ENCODE measurements around the gene ABHD14A. TPM values are rescaled to one million over a fixed set of nuclear protein-coding genes. Genes with fewer than 3 reads are reported as not detected.

ABHD14A gene
- total RNA-seq, 4 donors from 2014 or later, result 1.8 to 16.6 (median 10.5) TPM

DNA sequence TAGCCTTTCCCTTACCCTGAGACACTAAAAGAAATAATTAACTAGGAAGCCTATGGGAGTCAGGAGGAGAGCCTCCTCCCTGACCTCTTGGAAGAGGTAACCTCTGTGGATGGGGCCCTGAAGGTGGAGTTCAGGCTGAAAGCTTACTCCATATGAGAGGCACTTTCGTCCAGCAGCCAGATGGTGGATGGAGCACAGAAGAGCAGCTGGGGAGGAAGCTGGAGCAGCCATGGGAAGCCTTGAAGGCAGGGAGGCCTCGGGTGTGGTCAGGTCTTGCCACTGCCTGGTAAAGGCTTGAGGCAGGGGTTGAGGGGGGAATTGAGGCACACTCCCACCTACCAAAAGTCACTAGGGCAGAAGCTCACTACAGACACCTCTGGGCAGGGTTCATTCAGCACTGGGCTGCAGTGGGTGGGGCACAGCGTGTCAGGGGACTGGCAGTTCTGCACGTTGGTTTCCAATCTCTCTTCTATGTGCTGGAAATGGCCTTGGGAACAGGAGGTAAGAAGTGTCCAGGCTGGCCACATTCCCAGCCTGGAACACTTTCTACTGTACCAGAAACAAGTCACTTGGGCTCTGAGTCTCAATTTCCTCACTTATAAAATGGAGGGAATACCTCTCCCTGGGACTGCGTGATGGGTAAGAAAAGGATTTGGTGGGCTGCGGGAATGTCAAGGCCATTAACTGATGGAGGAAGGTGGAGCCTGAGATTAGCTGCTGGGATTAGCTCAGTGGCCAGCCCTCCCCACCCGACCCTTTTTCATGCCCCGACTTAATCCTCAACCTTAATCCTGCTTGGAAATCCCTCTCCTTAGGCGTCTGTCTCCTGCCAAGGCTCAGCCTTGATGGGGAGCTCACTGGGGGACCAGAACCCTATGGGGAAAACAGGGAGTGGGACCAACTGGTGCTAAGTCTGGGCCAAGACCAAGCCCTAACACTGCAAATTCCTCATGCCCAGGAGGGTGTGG lies 13.0 kb upstream of the ABHD14A start:
- TF ChIP-seq, protein P1, sequence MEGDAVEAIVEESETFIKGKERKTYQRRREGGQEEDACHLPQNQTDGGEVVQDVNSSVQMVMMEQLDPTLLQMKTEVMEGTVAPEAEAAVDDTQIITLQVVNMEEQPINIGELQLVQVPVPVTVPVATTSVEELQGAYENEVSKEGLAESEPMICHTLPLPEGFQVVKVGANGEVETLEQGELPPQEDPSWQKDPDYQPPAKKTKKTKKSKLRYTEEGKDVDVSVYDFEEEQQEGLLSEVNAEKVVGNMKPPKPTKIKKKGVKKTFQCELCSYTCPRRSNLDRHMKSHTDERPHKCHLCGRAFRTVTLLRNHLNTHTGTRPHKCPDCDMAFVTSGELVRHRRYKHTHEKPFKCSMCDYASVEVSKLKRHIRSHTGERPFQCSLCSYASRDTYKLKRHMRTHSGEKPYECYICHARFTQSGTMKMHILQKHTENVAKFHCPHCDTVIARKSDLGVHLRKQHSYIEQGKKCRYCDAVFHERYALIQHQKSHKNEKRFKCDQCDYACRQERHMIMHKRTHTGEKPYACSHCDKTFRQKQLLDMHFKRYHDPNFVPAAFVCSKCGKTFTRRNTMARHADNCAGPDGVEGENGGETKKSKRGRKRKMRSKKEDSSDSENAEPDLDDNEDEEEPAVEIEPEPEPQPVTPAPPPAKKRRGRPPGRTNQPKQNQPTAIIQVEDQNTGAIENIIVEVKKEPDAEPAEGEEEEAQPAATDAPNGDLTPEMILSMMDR (IDR thresholded peaks at IDR 0.05), result no peak
- TF ChIP-seq POLR2A (IDR thresholded peaks at IDR 0.05), result no peak
- Histone ChIP-seq H3K4me3 (no peak overlapping the region), H3K4me1 (peaks cover 0 to 10% of the 10 kb centered on the region in 2 donors), H3K9me3 (no peaks in the 10 kb centered on the region), H3K27me3 (no peaks in the 10 kb centered on the region), H3K27ac (no peak overlapping the region), H3K36me3 (no peaks in the 10 kb centered on the region)
- DNase-seq, result no peak
- intact Hi-C loops (cut with DNase I; ENCODE audit: low total_unique reads), result no loop called here

DNA sequence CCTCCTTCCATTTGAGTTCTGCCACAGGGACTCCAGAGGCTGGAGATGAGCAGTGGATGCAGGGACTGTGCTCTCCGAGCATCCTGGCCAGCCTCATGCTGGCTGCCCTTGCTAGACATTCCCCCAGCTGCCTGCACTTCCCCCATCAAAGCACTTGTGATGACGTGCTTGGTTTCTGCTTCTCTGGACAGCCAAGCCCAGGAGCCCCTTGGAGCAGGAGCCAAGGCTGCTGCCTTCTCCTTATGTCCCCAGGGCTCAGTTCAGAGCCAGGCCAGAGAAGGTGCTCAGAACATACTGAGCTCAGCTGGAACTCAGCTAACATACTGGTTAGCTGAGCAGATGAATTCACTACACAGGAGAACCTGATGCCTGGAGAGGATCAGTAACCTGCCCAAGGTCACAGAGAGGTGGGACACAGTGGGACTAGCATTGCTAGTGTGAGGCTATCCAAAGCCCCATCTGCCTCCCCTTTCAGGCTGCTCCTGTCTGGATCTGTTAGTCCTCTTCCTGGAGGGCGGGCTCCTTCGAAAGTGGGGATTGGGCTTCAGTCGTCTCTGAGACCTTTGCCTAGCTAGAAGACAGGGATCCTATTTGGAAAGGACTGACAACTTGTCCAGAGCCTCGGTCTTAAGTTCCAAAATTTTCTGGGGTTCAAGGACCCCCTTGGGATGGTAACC lies 11.9 kb upstream of the ABHD14A start:
- Histone ChIP-seq H3K4me1 (peaks cover 0 to 10% of the 10 kb centered on the region in 2 donors), H3K27ac (no peak overlapping the region), H3K36me3 (no peaks in the 10 kb centered on the region), H3K27me3 (no peaks in the 10 kb centered on the region), H3K9me3 (no peaks in the 10 kb centered on the region), H3K4me3 (no peak overlapping the region)
- TF ChIP-seq, protein P1 (IDR thresholded peaks at IDR 0.05), result no peak
- no peak for TF ChIP-seq POLR2A (IDR thresholded peaks at IDR 0.05)
- intact Hi-C loops (cut with DNase I; ENCODE audit: low total_unique reads), result no loop called here
- no peak for DNase-seq

DNA sequence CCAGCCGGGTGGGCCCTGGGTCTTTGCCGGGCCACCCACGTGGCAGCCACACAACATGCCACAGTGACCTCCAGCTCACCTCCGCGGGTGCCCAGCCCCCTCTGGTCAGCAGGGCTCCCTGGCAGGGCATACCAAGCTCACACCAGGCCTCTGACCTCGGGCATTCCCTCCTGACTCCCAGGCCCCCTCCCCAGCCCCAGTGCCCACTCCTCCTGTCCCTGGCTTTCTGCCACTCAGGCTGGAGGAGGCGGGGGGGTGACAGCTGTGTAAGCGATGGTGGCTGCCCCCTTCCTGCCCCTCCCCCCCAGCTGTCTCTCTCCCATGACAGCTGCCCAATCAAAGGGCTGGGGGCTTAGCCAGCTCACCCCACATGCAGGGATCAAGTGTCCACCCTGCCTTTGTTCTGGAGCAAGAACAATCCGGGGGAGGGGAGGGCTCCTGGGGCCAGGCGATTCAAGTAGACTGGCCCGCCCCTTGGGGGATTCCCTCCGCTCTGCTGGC lies 10.9 kb upstream of the ABHD14A start:
- TF ChIP-seq POLR2A (IDR thresholded peaks at IDR 0.05), result no peak
- TF ChIP-seq, protein P1 (IDR thresholded peaks at IDR 0.05), result no peak
- DNase-seq, result no peak
- no peaks in the 10 kb centered on the region for H3K9me3 ChIP-seq
- intact Hi-C loops (cut with DNase I; ENCODE audit: low total_unique reads), result no loop called here
- H3K36me3 ChIP-seq, result no peaks in the 10 kb centered on the region
- no peaks in the 10 kb centered on the region for H3K27me3 ChIP-seq
- no peak overlapping the region for H3K4me3 ChIP-seq
- no peak overlapping the region for H3K27ac ChIP-seq
- H3K4me1 ChIP-seq, result peaks cover 0 to 15% of the 10 kb centered on the region in 2 donors

DNA sequence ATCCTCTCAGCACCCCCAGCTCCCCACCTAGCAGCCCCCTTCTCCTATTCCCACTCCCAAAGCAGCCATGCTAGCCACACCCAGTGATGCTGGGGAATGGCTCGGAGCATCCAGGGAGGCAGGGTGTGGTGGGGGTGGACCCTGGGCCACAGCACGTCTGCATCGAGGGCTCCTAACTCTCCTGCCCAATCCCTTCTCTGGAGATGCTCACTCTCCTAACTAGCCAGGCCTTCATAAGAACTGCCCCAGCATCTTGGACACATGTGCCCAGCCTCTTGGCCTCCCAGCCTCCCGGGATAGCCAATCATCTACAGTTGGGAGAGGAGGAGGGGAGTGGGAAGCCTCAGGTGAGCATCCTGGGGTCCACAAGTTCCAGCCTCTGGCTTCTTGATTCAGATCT lies 10.3 kb upstream of the ABHD14A start:
- H3K27ac ChIP-seq, result no peak overlapping the region
- H3K9me3 ChIP-seq, result no peaks in the 10 kb centered on the region
- H3K4me1 ChIP-seq, result peaks cover 0 to 15% of the 10 kb centered on the region in 2 donors
- intact Hi-C loops (cut with DNase I; ENCODE audit: low total_unique reads), result no loop called here
- H3K4me3 ChIP-seq, result no peak overlapping the region
- no peak for TF ChIP-seq POLR2A (IDR thresholded peaks at IDR 0.05)
- TF ChIP-seq, protein P1 (IDR thresholded peaks at IDR 0.05), result no peak
- no peaks in the 10 kb centered on the region for H3K27me3 ChIP-seq
- no peaks in the 10 kb centered on the region for H3K36me3 ChIP-seq
- no peak for DNase-seq

DNA sequence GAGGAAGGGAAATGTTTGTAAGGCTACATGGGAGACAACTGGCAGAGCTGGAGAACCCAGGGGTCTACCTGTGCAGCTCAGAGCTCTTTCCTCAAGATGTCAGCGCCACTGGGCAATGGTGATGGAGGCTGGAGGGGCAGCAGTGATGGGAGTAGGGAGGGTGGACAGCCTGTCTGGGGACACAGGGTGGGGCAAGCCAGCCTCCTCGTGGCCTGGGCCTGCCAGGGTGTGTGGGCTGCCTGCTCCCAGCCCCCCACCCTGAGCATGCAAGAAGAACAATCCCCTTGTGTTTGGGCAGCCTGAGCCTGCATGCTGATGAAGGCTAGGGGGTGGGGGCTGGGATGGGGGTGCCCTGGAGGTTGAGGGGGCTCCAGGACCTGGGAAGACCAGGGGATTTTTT lies 8.8 kb upstream of the ABHD14A start:
- Histone ChIP-seq H3K27ac (peak overlapping the region; percentile 89 to 94), H3K4me1 (peaks cover 0 to 15% of the 10 kb centered on the region in 2 donors), H3K27me3 (no peaks in the 10 kb centered on the region), H3K36me3 (no peaks in the 10 kb centered on the region), H3K4me3 (no peak overlapping the region), H3K9me3 (no peaks in the 10 kb centered on the region)
- intact Hi-C loops (cut with DNase I; ENCODE audit: low total_unique reads), result no loop called here
- TF ChIP-seq, protein P1 (IDR thresholded peaks at IDR 0.05), result no peak
- TF ChIP-seq POLR2A (IDR thresholded peaks at IDR 0.05), result no peak
- no peak for DNase-seq

Data from uterus (tissue), 4 donors.